Psoas muscle (tissue), 8 donors: ENCODE results near the gene NMBR. TPM values are rescaled to one million over a fixed set of nuclear protein-coding genes. Genes with fewer than 3 reads are reported as not detected.
"Not testable (repeated sequence)": the region's sequence is repeated elsewhere in the genome, so short reads cannot be mapped to it uniquely, and the experiment has no call there.

ENCODE experiments used
- ATAC-seq, 4 donors: fragments of 200-7000 bp; cut with Tn5 transposase; one replicate each; pipeline ENCODE4 v1.9.1; 2020; ENCODE audit warnings: moderate library complexity in 3 of 4, mild to moderate bottlenecking in 2 of 4
- DNase-seq, 2 donors: peaks; one replicate each; pipeline ENCODE4 v3.0.0-alpha.2; 2020
- H3K27ac ChIP-seq: fragments of 200-600 bp; one replicate; pipeline ENCODE4 v1.8.0; 2022
- H3K27me3 ChIP-seq, 3 donors: fragments of 200-600 bp in 1 of 3; one replicate each; pipeline versions ENCODE4 v1.6.1 to v1.8.0; 2013 to 2022; ENCODE audit warnings: low read length in 2 of 3, mild to moderate bottlenecking in 2 of 3, moderate library complexity in 1 of 3; ENCODE audit not compliant: insufficient read depth in 3 of 3
- H3K36me3 ChIP-seq, 2 donors: fragments of 200-600 bp in 1 of 2; one replicate each; pipeline versions ENCODE4 v1.6.1 to v1.8.0; 2013 to 2022; ENCODE audit warnings: low read depth in 1 of 2, mild to moderate bottlenecking in 1 of 2, moderate library complexity in 1 of 2; ENCODE audit not compliant: insufficient read depth in 1 of 2
- H3K4me1 ChIP-seq: fragments of 200-600 bp; one replicate; pipeline ENCODE4 v1.8.0; 2022
- H3K4me3 ChIP-seq: fragments of 200-600 bp; one replicate; pipeline ENCODE4 v1.8.0; 2022; ENCODE audit warnings: mild to moderate bottlenecking
- H3K9me3 ChIP-seq: fragments of 200-600 bp; one replicate; pipeline ENCODE4 v1.8.0; 2022
- WGBS, 3 donors: extraction: QIAGEN DNeasy Blood & Tissue Kit; methylation state at CpG; one replicate each; pipeline versions ENCODE4 v1.1.6 to v1.1.7; 2013; 5-methylcytosine and 5-hydroxymethylcytosine counted together
- intact Hi-C, 2 donors: fragments of 100-400 bp; cut with DNase I; formaldehyde crosslinking; loops; one replicate each; pipeline versions ENCODE4 v1.11.0 to v1.14.2; 2022
- polyA plus RNA-seq, 3 donors: library from polyadenylated mRNA; stranded (reverse); fragments of 200-250 nt; gene quantifications; one replicate each; pipeline ENCODE4 v1.2.3, GENCODE V29; 2013
- total RNA-seq, 4 donors: library from RNA; stranded (reverse); fragmentation: NEBNext Ultra II Directional in 2 of 4; extraction: Animal tissue kit (Norgen Biotek cat#: 25700) in 2 of 4; gene quantifications; one replicate each; pipeline versions ENCODE4 v1.2.1 to v1.2.4, GENCODE V29; 2021 to 2023
- TF ChIP-seq, protein P1 (sequence below): fragments of 200-600 bp; IDR thresholded peaks from one replicate; pipeline ENCODE4 v1.8.0; 2022; ENCODE audit warnings: antibody characterized with exemption
- donor health status: healthy with polysubstance abuse.
- donor health status: DM: no; HTN: no; CAD: no; lungs with moderate emphysema.
- donor health status: Bipolar disorder and iron deficiency.
- donor health status: healthy.
- donor health status: DM: yes; HTN: yes; CAD: no.
- donor health status: DM: no; HTN: no; CAD: no.
- donor health status: DM: no; HTN: no; CAD: no.
- donor health status: DM: yes; HTN: yes; CAD: no.

NMBR gene
- total and polyA plus RNA-seq, 7 donors = not detected

DNA sequence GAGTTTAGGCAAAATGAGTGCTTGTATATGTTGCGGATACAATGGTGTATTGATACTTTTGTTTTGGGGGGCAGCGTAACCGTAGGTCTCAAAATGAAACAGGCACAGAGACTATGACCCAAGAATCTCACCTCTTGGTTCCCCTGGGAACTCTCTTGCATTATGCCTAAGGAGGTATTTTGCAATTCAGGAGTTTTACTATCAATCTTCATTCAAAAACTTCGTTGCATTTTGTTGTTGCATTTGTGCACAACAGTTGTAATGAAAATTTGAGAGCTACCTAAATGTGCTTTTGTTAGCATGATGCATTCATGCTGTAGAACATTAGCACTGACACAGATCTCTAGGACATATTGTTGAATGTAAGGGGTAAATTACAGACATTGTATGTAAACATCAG lies 18.3 kb upstream of the NMBR start:
- no peak overlapping the region for H3K27ac ChIP-seq
- intact Hi-C loops = no loop called here
- H3K27me3 ChIP-seq = no peaks in the 10 kb centered on the region
- peaks cover 0 to 43% of the 10 kb centered on the region in 2 donors for H3K36me3 ChIP-seq
- no peak for ATAC-seq
- no peaks in the 10 kb centered on the region for H3K9me3 ChIP-seq
- H3K4me1 ChIP-seq = peaks cover 14% of the 10 kb centered on the region
- no peak for DNase-seq
- WGBS, 3 donors = 86 to 94% (median 91%) methylated on average over 4 of the region's 4 CpGs
- TF ChIP-seq, protein P1, sequence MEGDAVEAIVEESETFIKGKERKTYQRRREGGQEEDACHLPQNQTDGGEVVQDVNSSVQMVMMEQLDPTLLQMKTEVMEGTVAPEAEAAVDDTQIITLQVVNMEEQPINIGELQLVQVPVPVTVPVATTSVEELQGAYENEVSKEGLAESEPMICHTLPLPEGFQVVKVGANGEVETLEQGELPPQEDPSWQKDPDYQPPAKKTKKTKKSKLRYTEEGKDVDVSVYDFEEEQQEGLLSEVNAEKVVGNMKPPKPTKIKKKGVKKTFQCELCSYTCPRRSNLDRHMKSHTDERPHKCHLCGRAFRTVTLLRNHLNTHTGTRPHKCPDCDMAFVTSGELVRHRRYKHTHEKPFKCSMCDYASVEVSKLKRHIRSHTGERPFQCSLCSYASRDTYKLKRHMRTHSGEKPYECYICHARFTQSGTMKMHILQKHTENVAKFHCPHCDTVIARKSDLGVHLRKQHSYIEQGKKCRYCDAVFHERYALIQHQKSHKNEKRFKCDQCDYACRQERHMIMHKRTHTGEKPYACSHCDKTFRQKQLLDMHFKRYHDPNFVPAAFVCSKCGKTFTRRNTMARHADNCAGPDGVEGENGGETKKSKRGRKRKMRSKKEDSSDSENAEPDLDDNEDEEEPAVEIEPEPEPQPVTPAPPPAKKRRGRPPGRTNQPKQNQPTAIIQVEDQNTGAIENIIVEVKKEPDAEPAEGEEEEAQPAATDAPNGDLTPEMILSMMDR = no peak
- H3K4me3 ChIP-seq = no peak overlapping the region

DNA sequence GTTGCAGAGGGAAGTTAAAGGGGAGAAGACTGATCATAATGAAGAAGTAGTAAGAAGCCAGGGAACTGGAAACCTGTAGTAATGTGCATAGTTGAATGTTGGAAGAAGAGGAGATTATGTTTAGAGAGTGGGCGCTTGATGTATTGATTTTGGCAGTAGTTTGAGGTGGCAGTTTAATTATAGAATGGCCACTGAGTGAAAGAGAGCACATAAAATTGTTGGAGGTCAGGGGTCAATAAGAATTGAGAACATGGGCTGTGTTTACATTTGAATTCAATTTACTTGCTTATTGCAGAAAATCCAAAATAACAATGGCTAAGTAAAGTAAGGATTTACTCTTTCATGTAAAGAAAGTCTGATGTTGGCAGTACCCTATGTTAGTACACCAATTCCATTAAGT lies 15.9 kb upstream of the NMBR start:
- Histone ChIP-seq H3K36me3 (peaks cover 0 to 19% of the 10 kb centered on the region in 2 donors), H3K4me3 (no peak overlapping the region), H3K27me3 (no peaks in the 10 kb centered on the region), H3K4me1 (peaks cover 14% of the 10 kb centered on the region), H3K9me3 (no peaks in the 10 kb centered on the region), H3K27ac (no peak overlapping the region)
- TF ChIP-seq, protein P1 = no peak
- intact Hi-C loops = no loop called here
- 88 to 94% (median 90%) methylated on average over 1 of the region's 1 CpG for WGBS, 3 donors
- ATAC-seq = no peak
- no peak for DNase-seq

DNA sequence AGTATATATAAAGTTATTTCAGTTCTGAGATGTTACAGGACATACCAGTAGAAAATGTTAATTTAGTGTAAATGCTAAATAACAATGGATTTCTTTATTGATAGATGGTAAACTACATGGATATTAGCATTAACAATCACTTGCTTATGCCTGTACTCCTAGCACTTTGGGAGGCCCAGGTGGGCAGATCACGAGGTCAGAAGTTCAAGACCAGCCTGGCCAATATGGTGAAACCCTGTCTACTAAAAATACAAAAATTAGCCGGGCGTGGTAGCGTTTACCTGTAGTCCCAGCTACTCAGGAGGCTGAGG lies 9.8 kb upstream of the NMBR start:
- H3K9me3 ChIP-seq, DNase-seq, H3K27me3 ChIP-seq, intact Hi-C loops, H3K27ac ChIP-seq, ATAC-seq, H3K4me3 ChIP-seq, H3K36me3 ChIP-seq: not testable (repeated sequence)
- H3K4me1 ChIP-seq = peaks cover 21% of the 10 kb centered on the region
- 94 to 97% (median 96%) methylated on average over 4 of the region's 4 CpGs for WGBS, 3 donors

DNA sequence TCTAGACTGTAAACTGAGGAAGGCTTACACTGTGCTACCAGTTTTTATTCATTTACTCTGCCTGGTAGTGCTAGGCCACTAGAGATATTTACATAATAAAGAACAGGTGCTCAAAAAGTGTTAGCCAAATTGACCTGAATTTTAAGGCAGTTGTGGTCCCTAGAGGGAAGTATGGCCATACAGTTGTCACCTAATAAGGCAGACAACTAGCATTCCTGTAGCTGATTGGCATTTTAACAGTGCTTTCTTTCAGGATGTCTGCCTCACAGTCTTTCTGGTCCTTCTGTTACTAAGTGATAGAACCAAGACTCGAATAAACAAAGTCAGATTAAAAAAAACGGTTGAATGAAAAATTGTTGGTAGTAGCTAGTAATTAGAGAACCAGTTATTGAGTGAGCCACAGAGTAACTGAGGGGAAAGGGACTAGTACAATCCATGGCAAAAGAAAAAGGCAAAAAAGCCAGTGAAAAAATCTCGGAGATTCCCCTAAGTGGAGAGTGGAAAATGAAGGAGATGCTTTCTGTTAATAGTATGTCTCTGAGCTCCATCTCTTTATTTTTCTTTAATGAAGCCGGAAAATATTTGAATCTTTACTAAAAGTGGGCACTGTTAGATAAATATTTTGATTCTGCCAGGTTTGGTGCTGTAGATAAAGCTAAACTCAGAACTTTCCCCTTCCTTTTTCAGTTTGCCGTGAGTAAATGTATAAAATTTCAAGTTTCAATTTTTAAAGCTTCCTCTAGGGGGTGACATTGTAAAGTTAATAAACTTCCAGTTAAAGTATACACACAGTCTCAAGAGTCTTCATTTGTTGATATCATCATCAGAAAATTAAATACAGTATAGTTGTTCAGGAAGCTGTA lies 9.2 kb upstream of the NMBR start:
- DNase-seq (no peak), ATAC-seq (no peak)
- no peaks in the 10 kb centered on the region for H3K36me3 ChIP-seq
- TF ChIP-seq, protein P1 = peak; percentile 16
- 53 to 64% (median 61%) methylated on average over 5 of the region's 5 CpGs for WGBS, 3 donors
- H3K4me1 ChIP-seq = peaks cover 21% of the 10 kb centered on the region
- H3K4me3 ChIP-seq = no peak overlapping the region
- H3K27ac ChIP-seq = no peak overlapping the region
- intact Hi-C loops = no loop called here
- H3K9me3 ChIP-seq = no peaks in the 10 kb centered on the region
- H3K27me3 ChIP-seq = no peaks in the 10 kb centered on the region

DNA sequence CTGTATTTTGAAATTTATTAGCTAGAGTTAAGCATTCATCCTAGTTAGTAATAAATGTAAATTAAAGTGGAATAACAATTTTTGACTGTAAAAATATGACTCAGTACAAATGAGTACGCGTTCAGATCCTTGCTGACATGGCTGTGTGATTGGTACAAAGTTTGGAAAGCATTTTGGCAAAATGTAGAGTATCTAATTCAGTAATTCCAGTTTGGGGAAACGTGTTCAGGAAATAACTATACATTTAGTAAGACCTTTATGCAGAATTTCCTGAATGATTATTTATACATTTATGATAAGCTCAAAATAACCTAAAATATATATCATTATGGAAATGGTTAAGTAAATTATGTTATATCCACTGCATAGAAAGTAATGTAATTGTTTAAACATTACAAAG lies 8.2 kb upstream of the NMBR start:
- TF ChIP-seq, protein P1 = no peak
- ATAC-seq = no peak
- Histone ChIP-seq H3K4me1 (peaks cover 21% of the 10 kb centered on the region), H3K36me3 (no peaks in the 10 kb centered on the region), H3K9me3 (no peaks in the 10 kb centered on the region), H3K4me3 (no peak overlapping the region), H3K27ac (no peak overlapping the region), H3K27me3 (no peaks in the 10 kb centered on the region)
- no peak for DNase-seq
- intact Hi-C loops = no loop called here
- WGBS, 3 donors = 58 to 74% (median 61%) methylated on average over 3 of the region's 3 CpGs
